IMR-90 (cell line): ENCODE data around the gene RSPH3. TPM values are rescaled to one million over a fixed set of nuclear protein-coding genes. Genes with fewer than 3 reads are reported as not detected.

Experiments used
- ATAC-seq: fragments of 200-7000 bp; cut with Tn5 transposase; 2 replicates; pipeline ENCODE4 v1.9.1; 2020; ENCODE audit warnings: low read depth, mild to moderate bottlenecking, moderate library complexity
- BruUV-seq: library from RNA; stranded (reverse); fragments of 400-500 nt; replicated peaks from 2 replicates; lab custom pipeline; 2021; lab: Mats Ljungman, UMichigan
- CTCF ChIA-PET: fragments of 300-600 bp; formaldehyde crosslinking; extraction: SDS; loops from one replicate; lab custom pipeline; 2021; ENCODE audit warnings: antibody characterized with exemption; lab: Yijun Ruan, JAX
- POLR2A ChIA-PET: fragments of 300-600 bp; sonication (Branson Sonifier 250); formaldehyde crosslinking; loops from one replicate; lab custom pipeline; 2022; ENCODE audit warnings: antibody characterized with exemption; ENCODE audit not compliant: unreplicated experiment; lab: Charles Lee
- DNase-seq: peaks from one replicate; pipeline ENCODE4 v3.0.0; 2013
- H2AFZ ChIP-seq: replicated peaks from 2 replicates; pipeline ENCODE3; 2013; ENCODE audit warnings: low read length, mild to moderate bottlenecking; ENCODE audit not compliant: poor library complexity
- H2AK5ac ChIP-seq: 2 replicates; pipeline ENCODE4 v1.6.1; 2013; ENCODE audit warnings: low read depth, low read length, inconsistent platforms
- H2AK9ac ChIP-seq: replicated peaks from 2 replicates; pipeline ENCODE3; 2013; ENCODE audit warnings: mild to moderate bottlenecking, low read depth, low read length, moderate library complexity; ENCODE audit not compliant: poor library complexity
- H2BK120ac ChIP-seq: 2 replicates; pipeline ENCODE4 v1.6.1; 2013; ENCODE audit warnings: low read depth, low read length, inconsistent platforms
- H2BK15ac ChIP-seq: 3 replicates; pipeline ENCODE4 v1.6.1; 2013; ENCODE audit warnings: low read depth, low read length, inconsistent platforms
- H2BK20ac ChIP-seq: 2 replicates; pipeline ENCODE4 v1.6.1; 2013; ENCODE audit warnings: low read depth, mild to moderate bottlenecking, inconsistent platforms, low read length, moderate library complexity
- H2BK5ac ChIP-seq: 2 replicates; pipeline ENCODE4 v1.6.1; 2013; ENCODE audit warnings: mild to moderate bottlenecking, low read depth, low read length, inconsistent platforms; ENCODE audit not compliant: poor library complexity, severe bottlenecking
- H3K14ac ChIP-seq: replicated peaks from 2 replicates; pipeline ENCODE4 v1.6.1; 2013; ENCODE audit warnings: low read depth, low read length, inconsistent platforms
- H3K18ac ChIP-seq: 2 replicates; pipeline ENCODE4 v1.6.1; 2013; ENCODE audit warnings: low read depth, low read length, control low read depth
- H3K23ac ChIP-seq: 2 replicates; pipeline ENCODE4 v1.6.1; 2013; ENCODE audit warnings: low read depth, low read length, inconsistent platforms
- H3K27ac ChIP-seq: 2 replicates; pipeline ENCODE4 v1.5.1; 2013; ENCODE audit warnings: mild to moderate bottlenecking, control low read depth, low read length; ENCODE audit not compliant: insufficient read depth
- H3K27me3 ChIP-seq: 2 replicates; pipeline ENCODE4 v1.6.1; 2013; ENCODE audit warnings: low read length; ENCODE audit not compliant: control insufficient read depth, insufficient read depth
- H3K36me3 ChIP-seq: 2 replicates; pipeline ENCODE4 v1.6.1; 2013; ENCODE audit warnings: low read length, mixed read lengths; ENCODE audit not compliant: control insufficient read depth, insufficient read depth
- H3K4ac ChIP-seq: 2 replicates; pipeline ENCODE4 v1.6.1; 2013; ENCODE audit warnings: low read depth, low read length, inconsistent platforms
- H3K4me1 ChIP-seq: 2 replicates; pipeline ENCODE4 v1.6.1; 2013; ENCODE audit warnings: low read length, mixed read lengths; ENCODE audit not compliant: control insufficient read depth, insufficient read depth
- H3K4me2 ChIP-seq: 2 replicates; pipeline ENCODE4 v1.6.1; 2013; ENCODE audit warnings: low read depth, mild to moderate bottlenecking, control low read depth, low read length, moderate library complexity
- H3K4me3 ChIP-seq: 2 replicates; pipeline ENCODE4 v1.5.1; 2013; ENCODE audit warnings: low read depth, mild to moderate bottlenecking, control low read depth, low read length, moderate library complexity; ENCODE audit not compliant: insufficient read depth
- H3K56ac ChIP-seq: 2 replicates; pipeline ENCODE4 v1.6.1; 2013; ENCODE audit warnings: low read length, inconsistent platforms; ENCODE audit not compliant: insufficient read depth; ENCODE audit errors: extremely low read depth
- H3K79me1 ChIP-seq, 2 experiments: 2 replicates each; pipeline ENCODE4 v1.6.1; 2013; ENCODE audit warnings: low read length in 2 of 2, inconsistent platforms in 1 of 2, low read depth in 1 of 2
- H3K9ac ChIP-seq: 2 replicates; pipeline ENCODE4 v1.6.1; 2013; ENCODE audit warnings: low read depth, low read length, control low read depth
- H3K9me1 ChIP-seq: 2 replicates; pipeline ENCODE4 v1.6.1; 2013; ENCODE audit warnings: low read length, inconsistent platforms; ENCODE audit not compliant: insufficient read depth
- H3K9me3 ChIP-seq: 2 replicates; pipeline ENCODE4 v1.6.1; 2013; ENCODE audit warnings: low read length; ENCODE audit not compliant: control insufficient read depth, insufficient read depth
- H4K20me1 ChIP-seq: 2 replicates; pipeline ENCODE4 v1.6.1; 2013; ENCODE audit warnings: low read length, inconsistent platforms; ENCODE audit not compliant: insufficient read depth
- H4K5ac ChIP-seq: 2 replicates; pipeline ENCODE4 v1.6.1; 2013; ENCODE audit warnings: mild to moderate bottlenecking, low read depth, low read length, control low read depth
- H4K8ac ChIP-seq, 2 experiments: 2 replicates each; pipeline ENCODE4 v1.6.1; 2013; ENCODE audit warnings: low read depth in 2 of 2, low read length in 2 of 2, control low read depth in 1 of 2, inconsistent platforms in 1 of 2
- H4K91ac ChIP-seq: 2 replicates; pipeline ENCODE4 v1.6.1; 2013; ENCODE audit warnings: low read depth, low read length, inconsistent platforms; ENCODE audit not compliant: insufficient read depth
- BHLHE40 ChIP-seq: fragments of 150-350 bp; IDR thresholded peaks from 2 replicates; pipeline ENCODE4 v1.6.1; 2016; ENCODE audit warnings: mild to moderate bottlenecking, low read depth, low read length
- CEBPB ChIP-seq: IDR thresholded peaks from 2 replicates; pipeline ENCODE4 v1.6.1; 2012; ENCODE audit warnings: low read depth, low read length, improper control_type of control experiment
- FOS ChIP-seq: fragments of 150-350 bp; IDR thresholded peaks from 2 replicates; pipeline ENCODE4 v1.6.1; 2016; ENCODE audit warnings: low read depth, low read length
- MAFK ChIP-seq: IDR thresholded peaks from 2 replicates; pipeline ENCODE4 v1.6.1; 2012; ENCODE audit warnings: low read depth, low read length, improper control_type of control experiment
- MAZ ChIP-seq: IDR thresholded peaks from 2 replicates; pipeline ENCODE4 v1.6.1; 2012; ENCODE audit warnings: low read depth, mild to moderate bottlenecking, low read length, improper control_type of control experiment, moderate library complexity, borderline replicate concordance
- NFE2L2 ChIP-seq: fragments of 150-350 bp; IDR thresholded peaks from 2 replicates; pipeline ENCODE4 v1.6.1; 2016; ENCODE audit warnings: low read depth, mild to moderate bottlenecking, low read length
- RAD21 ChIP-seq: IDR thresholded peaks from 2 replicates; pipeline ENCODE4 v1.6.1; 2012; ENCODE audit warnings: low read length, improper control_type of control experiment
- RCOR1 ChIP-seq: IDR thresholded peaks from 2 replicates; pipeline ENCODE4 v1.6.1; 2012; ENCODE audit warnings: mild to moderate bottlenecking, low read length, improper control_type of control experiment; ENCODE audit not compliant: insufficient replicate concordance
- RFX5 ChIP-seq: IDR thresholded peaks from 2 replicates; pipeline ENCODE4 v1.8.0; 2012; ENCODE audit warnings: low read depth, mild to moderate bottlenecking, low read length, moderate library complexity
- SMC3 ChIP-seq: fragments of 150-350 bp; IDR thresholded peaks from 2 replicates; pipeline ENCODE4 v1.6.1; 2016; ENCODE audit warnings: low read depth, mild to moderate bottlenecking, antibody characterized with exemption, low read length, moderate library complexity
- WGBS, 2 experiments: methylation state at CpG; one replicate each; pipeline versions ENCODE4 v1.1.5 to v1.1.7; 2013; ENCODE audit warnings: missing lambda C conversion rate in 2 of 2; ENCODE audit not compliant: insufficient read length in 1 of 2; ENCODE audit errors: extremely low coverage in 2 of 2; 5-methylcytosine and 5-hydroxymethylcytosine counted together
- dilution Hi-C: fragments of 300-500 bp; cut with HindIII; formaldehyde crosslinking; loops from one replicate; pipeline ENCODE4 v1.14.3; 2018; ENCODE audit warnings: low sequenced_read_pairs; ENCODE audit not compliant: unreplicated experiment
- in situ Hi-C: fragments of 300-500 bp; cut with MboI; formaldehyde crosslinking; loops from 3 replicates; pipeline ENCODE4 v1.14.3; 2019; ENCODE audit warnings: low sequenced_read_pairs, inconsistent platforms, mixed read lengths
- intact Hi-C: fragments of 100-400 bp; cut with micrococcal nuclease; formaldehyde crosslinking; loops from 2 replicates; pipeline ENCODE4 v1.10.0; 2022
- polyA plus RNA-seq, 3 experiments: library from polyadenylated mRNA; depleted of rRNA; stranded (reverse); fragments of >200 nt; gene quantifications; 2 replicates each; pipeline ENCODE4 v1.2.3, GENCODE V29; 2012; ENCODE audit warnings: low replicate concordance in 1 of 3
- total RNA-seq: library from RNA; depleted of rRNA; stranded (reverse); fragments of >200 nt; gene quantifications from 2 replicates; pipeline ENCODE4 v1.2.3, GENCODE V29; 2012
- TF ChIP-seq, protein P1 (sequence below): fragments of 150-350 bp; IDR thresholded peaks from 2 replicates; pipeline ENCODE4 v1.6.1; 2017; ENCODE audit warnings: mild to moderate bottlenecking, antibody characterized with exemption, low read length, low read depth
- TF ChIP-seq, protein P2 (sequence below): fragments of 150-350 bp; IDR thresholded peaks from 2 replicates; pipeline ENCODE4 v1.6.1; 2016; ENCODE audit warnings: low read depth, mild to moderate bottlenecking, low read length, moderate library complexity, borderline replicate concordance
- TF ChIP-seq, protein P3 (sequence below): conservative IDR thresholded peaks from 2 replicates; pipeline ENCODE4 v1.5.1; 2012; ENCODE audit warnings: mild to moderate bottlenecking, low read depth, low read length, improper control_type of control experiment

The RSPH3 gene
- total and polyA plus RNA-seq, 2 of the 4 experiments (the other 2 are of a cell fraction): 1.7 to 3.0 TPM

DNA sequence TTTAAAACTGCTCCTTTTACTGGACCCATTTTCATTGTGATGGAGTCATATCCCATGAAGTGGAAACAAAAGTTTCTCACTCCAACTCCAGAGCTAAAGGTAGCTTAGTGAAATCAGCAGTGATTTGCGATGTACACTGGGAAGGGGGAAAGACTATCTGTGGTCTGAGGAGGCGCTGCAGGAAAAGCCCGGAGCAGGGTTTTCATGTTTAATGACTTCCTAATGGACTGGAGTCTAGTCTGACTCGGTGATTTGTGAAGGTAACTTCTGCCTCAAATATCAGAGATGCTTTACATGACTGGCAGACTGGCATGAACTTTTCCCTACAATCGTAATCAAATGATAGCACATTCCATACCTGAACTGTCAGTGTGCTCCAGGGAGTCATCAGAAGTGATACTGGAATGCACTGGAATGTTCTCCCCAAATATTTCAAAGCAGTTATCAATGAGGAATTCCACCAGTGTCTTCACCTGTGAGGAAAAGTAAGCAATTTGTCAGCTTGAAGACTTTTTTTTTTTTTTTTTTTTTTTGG lies 37.8 kb upstream of the RSPH3 start:
- H2AK5ac ChIP-seq: no peak overlapping the region
- no peak overlapping the region for H3K4me2 ChIP-seq
- in situ Hi-C loops (no loop called here), dilution Hi-C loops (no loop called here), intact Hi-C loops (no loop called here)
- no peak overlapping the region for H3K23ac ChIP-seq
- no peak overlapping the region for H3K14ac ChIP-seq
- CTCF ChIA-PET: interaction anchor here (0.8 kb wide), 1 partner anchor 11 kb away, joined by 3 read pairs; no protein-coding TSS in a partner anchor
- DNase-seq (no peak), ATAC-seq (no peak)
- POLR2A ChIA-PET: no interaction called here
- no peaks in the 10 kb centered on the region for H3K36me3 ChIP-seq
- no peak overlapping the region for H3K9ac ChIP-seq
- no peak overlapping the region for H3K4ac ChIP-seq
- no peak overlapping the region for H2BK5ac ChIP-seq
- no peak overlapping the region for H2BK20ac ChIP-seq
- no CpG with 5 or more reads among the region's 5 CpGs for WGBS, 2 experiments
- H2BK15ac ChIP-seq: no peak overlapping the region
- H4K5ac ChIP-seq: no peak overlapping the region
- no peaks in the 10 kb centered on the region for H3K4me1 ChIP-seq
- H3K27ac ChIP-seq: no peak overlapping the region
- no peak overlapping the region for H3K18ac ChIP-seq
- H2BK120ac ChIP-seq: no peak overlapping the region
- TF ChIP-seq RCOR1: no peak
- TF ChIP-seq, protein P1, sequence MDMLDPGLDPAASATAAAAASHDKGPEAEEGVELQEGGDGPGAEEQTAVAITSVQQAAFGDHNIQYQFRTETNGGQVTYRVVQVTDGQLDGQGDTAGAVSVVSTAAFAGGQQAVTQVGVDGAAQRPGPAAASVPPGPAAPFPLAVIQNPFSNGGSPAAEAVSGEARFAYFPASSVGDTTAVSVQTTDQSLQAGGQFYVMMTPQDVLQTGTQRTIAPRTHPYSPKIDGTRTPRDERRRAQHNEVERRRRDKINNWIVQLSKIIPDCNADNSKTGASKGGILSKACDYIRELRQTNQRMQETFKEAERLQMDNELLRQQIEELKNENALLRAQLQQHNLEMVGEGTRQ: no peak
- no peak for TF ChIP-seq MAFK
- no peak for TF ChIP-seq FOS
- no peak for TF ChIP-seq RFX5
- TF ChIP-seq MAZ: no peak
- no peak for TF ChIP-seq SMC3
- no peak for TF ChIP-seq RAD21
- TF ChIP-seq, protein P2, sequence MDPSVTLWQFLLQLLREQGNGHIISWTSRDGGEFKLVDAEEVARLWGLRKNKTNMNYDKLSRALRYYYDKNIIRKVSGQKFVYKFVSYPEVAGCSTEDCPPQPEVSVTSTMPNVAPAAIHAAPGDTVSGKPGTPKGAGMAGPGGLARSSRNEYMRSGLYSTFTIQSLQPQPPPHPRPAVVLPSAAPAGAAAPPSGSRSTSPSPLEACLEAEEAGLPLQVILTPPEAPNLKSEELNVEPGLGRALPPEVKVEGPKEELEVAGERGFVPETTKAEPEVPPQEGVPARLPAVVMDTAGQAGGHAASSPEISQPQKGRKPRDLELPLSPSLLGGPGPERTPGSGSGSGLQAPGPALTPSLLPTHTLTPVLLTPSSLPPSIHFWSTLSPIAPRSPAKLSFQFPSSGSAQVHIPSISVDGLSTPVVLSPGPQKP: no peak
- TF ChIP-seq, protein P3, sequence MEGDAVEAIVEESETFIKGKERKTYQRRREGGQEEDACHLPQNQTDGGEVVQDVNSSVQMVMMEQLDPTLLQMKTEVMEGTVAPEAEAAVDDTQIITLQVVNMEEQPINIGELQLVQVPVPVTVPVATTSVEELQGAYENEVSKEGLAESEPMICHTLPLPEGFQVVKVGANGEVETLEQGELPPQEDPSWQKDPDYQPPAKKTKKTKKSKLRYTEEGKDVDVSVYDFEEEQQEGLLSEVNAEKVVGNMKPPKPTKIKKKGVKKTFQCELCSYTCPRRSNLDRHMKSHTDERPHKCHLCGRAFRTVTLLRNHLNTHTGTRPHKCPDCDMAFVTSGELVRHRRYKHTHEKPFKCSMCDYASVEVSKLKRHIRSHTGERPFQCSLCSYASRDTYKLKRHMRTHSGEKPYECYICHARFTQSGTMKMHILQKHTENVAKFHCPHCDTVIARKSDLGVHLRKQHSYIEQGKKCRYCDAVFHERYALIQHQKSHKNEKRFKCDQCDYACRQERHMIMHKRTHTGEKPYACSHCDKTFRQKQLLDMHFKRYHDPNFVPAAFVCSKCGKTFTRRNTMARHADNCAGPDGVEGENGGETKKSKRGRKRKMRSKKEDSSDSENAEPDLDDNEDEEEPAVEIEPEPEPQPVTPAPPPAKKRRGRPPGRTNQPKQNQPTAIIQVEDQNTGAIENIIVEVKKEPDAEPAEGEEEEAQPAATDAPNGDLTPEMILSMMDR: no peak
- TF ChIP-seq CEBPB: no peak
- no peak for TF ChIP-seq NFE2L2
- no peak for TF ChIP-seq BHLHE40
- no TSS peak for BruUV-seq
- no peak overlapping the region for H2AK9ac ChIP-seq
- H3K9me1 ChIP-seq: no peaks in the 10 kb centered on the region
- no peaks in the 10 kb centered on the region for H4K20me1 ChIP-seq
- H4K91ac ChIP-seq: no peak overlapping the region
- H4K8ac ChIP-seq: no peak overlapping the region
- no peaks in the 10 kb centered on the region for H3K79me1 ChIP-seq
- no peak overlapping the region for H3K56ac ChIP-seq
- peaks cover 41% of the 10 kb centered on the region for H3K27me3 ChIP-seq
- no peaks in the 10 kb centered on the region for H3K9me3 ChIP-seq
- no peak overlapping the region for H2AFZ ChIP-seq
- no peak overlapping the region for H3K4me3 ChIP-seq
